ACHN (cell line): ENCODE data around the gene WNT10A.
"Not testable (repeated sequence)": the region's sequence is repeated elsewhere in the genome, so short reads cannot be mapped to it uniquely, and the experiment has no call there.

ENCODE experiments used
- DNase-seq: peaks from one replicate; pipeline ENCODE4 v3.0.0-alpha.2; 2015
- in situ Hi-C: cut with HindIII; loops from 2 replicates; pipeline ENCODE4 v1.10.0; 2017; ENCODE audit warnings: low sequenced_read_pairs, low pct_ligation_motif_present, low pct_unique_long_range_greater_than_20kb

The WNT10A gene

GRCh38 chr2:218899147-218899546 lies 18.5 kb downstream of the WNT10A start:
- in situ Hi-C loops = no loop called here
- DNase-seq = no peak

- in situ Hi-C loops = no loop called here
- no peak for DNase-seq
These were observed 21.8 kb downstream of the WNT10A start for GRCh38 chr2:218902427-218902826.

- no peak for DNase-seq
- in situ Hi-C loops = no loop called here
These were observed 23.5 kb downstream of the WNT10A start for GRCh38 chr2:218904176-218904575.

GRCh38 chr2:218908721-218909619 lies 28.3 kb downstream of the WNT10A start:
- in situ Hi-C loops = no loop called here

GRCh38 chr2:218910741-218911140 lies 30.1 kb downstream of the WNT10A start:
- in situ Hi-C loops = no loop called here

More at GRCh38 chr2:218908721-218909619, 28.3 kb downstream of the WNT10A start:
- DNase-seq = peak; percentile 98

GRCh38 chr2:218920504-218920903 lies 39.9 kb downstream of the WNT10A start:
- in situ Hi-C loops = no loop called here
- no peak for DNase-seq

More at GRCh38 chr2:218910741-218911140, 30.1 kb downstream of the WNT10A start:
- DNase-seq = no peak

GRCh38 chr2:218924757-218925156 lies 44.1 kb downstream of the WNT10A start:
- no peak for DNase-seq
- in situ Hi-C loops = no loop called here

- in situ Hi-C loops = no loop called here
- no peak for DNase-seq
These were observed 44.8 kb downstream of the WNT10A start for GRCh38 chr2:218925434-218925833.

GRCh38 chr2:218927422-218927821 lies 46.8 kb downstream of the WNT10A start:
- in situ Hi-C loops = no loop called here
- no peak for DNase-seq

- DNase-seq = no peak
- in situ Hi-C loops = no loop called here
These were observed 47.2 kb downstream of the WNT10A start for GRCh38 chr2:218927876-218928275.

- in situ Hi-C loops, DNase-seq: not testable (repeated sequence)
These were observed 49.8 kb downstream of the WNT10A start for GRCh38 chr2:218930488-218930887.

- DNase-seq, in situ Hi-C loops: not testable (repeated sequence)
These were observed 51.1 kb downstream of the WNT10A start for GRCh38 chr2:218931751-218932150.
